Liver (tissue), 3 donors: Measurements from ENCODE around the gene L1TD1.

ENCODE experiments used
- FOXA1 ChIP-seq: IDR thresholded peaks from 2 replicates; pipeline ENCODE4 v1.6.1; 2016; ENCODE audit warnings: antibody characterized with exemption
- RAD21 ChIP-seq, 2 donors: IDR thresholded peaks; 2 replicates each; pipeline ENCODE4 v1.6.1; 2016; ENCODE audit warnings: antibody characterized with exemption in 2 of 2, mild to moderate bottlenecking in 2 of 2
- TF ChIP-seq, protein P1 (sequence below): fragments of 150-350 bp; IDR thresholded peaks from 2 replicates; pipeline ENCODE4 v1.5.1; 2017; ENCODE audit warnings: improper control_type of control experiment, low read depth, low read length; ENCODE audit not compliant: missing input control
- TF ChIP-seq, protein P2 (sequence below): IDR thresholded peaks from 2 replicates; pipeline ENCODE4 v1.6.1; 2016; ENCODE audit warnings: antibody characterized with exemption
- TF ChIP-seq, protein P3 (sequence below): IDR thresholded peaks from 2 replicates; pipeline ENCODE4 v1.6.1; 2016; ENCODE audit warnings: antibody characterized with exemption, mild to moderate bottlenecking
- TF ChIP-seq, protein P4 (sequence below): IDR thresholded peaks from 2 replicates; pipeline ENCODE4 v1.6.1; 2016; ENCODE audit warnings: antibody characterized with exemption
- donor health status: healthy.
- donor health status: healthy.

DNA sequence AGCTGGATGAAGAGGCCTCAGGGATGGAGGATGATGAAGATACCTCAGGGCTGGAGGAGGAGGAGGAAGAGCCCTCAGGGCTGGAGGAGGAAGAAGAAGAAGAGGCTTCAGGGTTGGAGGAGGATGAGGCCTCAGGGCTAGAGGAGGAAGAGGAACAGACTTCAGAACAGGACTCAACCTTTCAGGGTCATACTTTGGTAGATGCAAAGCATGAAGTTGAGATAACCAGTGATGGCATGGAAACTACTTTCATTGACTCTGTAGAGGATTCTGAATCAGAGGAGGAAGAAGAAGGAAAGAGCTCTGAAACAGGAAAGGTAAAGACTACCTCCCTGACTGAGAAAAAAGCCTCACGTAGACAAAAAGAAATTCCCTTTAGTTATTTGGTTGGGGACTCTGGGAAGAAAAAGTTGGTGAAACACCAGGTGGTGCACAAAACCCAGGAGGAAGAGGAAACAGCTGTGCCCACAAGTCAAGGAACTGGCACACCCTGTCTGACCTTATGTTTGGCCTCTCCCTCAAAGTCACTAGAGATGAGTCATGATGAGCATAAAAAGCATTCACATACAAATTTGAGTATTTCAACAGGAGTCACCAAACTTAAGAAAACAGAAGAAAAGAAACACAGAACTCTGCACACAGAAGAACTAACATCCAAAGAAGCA lies 15.4 kb downstream of the L1TD1 start:
- TF ChIP-seq, protein P1, sequence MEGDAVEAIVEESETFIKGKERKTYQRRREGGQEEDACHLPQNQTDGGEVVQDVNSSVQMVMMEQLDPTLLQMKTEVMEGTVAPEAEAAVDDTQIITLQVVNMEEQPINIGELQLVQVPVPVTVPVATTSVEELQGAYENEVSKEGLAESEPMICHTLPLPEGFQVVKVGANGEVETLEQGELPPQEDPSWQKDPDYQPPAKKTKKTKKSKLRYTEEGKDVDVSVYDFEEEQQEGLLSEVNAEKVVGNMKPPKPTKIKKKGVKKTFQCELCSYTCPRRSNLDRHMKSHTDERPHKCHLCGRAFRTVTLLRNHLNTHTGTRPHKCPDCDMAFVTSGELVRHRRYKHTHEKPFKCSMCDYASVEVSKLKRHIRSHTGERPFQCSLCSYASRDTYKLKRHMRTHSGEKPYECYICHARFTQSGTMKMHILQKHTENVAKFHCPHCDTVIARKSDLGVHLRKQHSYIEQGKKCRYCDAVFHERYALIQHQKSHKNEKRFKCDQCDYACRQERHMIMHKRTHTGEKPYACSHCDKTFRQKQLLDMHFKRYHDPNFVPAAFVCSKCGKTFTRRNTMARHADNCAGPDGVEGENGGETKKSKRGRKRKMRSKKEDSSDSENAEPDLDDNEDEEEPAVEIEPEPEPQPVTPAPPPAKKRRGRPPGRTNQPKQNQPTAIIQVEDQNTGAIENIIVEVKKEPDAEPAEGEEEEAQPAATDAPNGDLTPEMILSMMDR, result no peak
- TF ChIP-seq RAD21 (IDR thresholded peaks at IDR 0.05) (no peak), FOXA1 (no peak)
- TF ChIP-seq, protein P2, sequence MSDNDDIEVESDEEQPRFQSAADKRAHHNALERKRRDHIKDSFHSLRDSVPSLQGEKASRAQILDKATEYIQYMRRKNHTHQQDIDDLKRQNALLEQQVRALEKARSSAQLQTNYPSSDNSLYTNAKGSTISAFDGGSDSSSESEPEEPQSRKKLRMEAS, result no peak
- TF ChIP-seq, protein P3, sequence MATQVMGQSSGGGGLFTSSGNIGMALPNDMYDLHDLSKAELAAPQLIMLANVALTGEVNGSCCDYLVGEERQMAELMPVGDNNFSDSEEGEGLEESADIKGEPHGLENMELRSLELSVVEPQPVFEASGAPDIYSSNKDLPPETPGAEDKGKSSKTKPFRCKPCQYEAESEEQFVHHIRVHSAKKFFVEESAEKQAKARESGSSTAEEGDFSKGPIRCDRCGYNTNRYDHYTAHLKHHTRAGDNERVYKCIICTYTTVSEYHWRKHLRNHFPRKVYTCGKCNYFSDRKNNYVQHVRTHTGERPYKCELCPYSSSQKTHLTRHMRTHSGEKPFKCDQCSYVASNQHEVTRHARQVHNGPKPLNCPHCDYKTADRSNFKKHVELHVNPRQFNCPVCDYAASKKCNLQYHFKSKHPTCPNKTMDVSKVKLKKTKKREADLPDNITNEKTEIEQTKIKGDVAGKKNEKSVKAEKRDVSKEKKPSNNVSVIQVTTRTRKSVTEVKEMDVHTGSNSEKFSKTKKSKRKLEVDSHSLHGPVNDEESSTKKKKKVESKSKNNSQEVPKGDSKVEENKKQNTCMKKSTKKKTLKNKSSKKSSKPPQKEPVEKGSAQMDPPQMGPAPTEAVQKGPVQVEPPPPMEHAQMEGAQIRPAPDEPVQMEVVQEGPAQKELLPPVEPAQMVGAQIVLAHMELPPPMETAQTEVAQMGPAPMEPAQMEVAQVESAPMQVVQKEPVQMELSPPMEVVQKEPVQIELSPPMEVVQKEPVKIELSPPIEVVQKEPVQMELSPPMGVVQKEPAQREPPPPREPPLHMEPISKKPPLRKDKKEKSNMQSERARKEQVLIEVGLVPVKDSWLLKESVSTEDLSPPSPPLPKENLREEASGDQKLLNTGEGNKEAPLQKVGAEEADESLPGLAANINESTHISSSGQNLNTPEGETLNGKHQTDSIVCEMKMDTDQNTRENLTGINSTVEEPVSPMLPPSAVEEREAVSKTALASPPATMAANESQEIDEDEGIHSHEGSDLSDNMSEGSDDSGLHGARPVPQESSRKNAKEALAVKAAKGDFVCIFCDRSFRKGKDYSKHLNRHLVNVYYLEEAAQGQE, result no peak
- TF ChIP-seq, protein P4, sequence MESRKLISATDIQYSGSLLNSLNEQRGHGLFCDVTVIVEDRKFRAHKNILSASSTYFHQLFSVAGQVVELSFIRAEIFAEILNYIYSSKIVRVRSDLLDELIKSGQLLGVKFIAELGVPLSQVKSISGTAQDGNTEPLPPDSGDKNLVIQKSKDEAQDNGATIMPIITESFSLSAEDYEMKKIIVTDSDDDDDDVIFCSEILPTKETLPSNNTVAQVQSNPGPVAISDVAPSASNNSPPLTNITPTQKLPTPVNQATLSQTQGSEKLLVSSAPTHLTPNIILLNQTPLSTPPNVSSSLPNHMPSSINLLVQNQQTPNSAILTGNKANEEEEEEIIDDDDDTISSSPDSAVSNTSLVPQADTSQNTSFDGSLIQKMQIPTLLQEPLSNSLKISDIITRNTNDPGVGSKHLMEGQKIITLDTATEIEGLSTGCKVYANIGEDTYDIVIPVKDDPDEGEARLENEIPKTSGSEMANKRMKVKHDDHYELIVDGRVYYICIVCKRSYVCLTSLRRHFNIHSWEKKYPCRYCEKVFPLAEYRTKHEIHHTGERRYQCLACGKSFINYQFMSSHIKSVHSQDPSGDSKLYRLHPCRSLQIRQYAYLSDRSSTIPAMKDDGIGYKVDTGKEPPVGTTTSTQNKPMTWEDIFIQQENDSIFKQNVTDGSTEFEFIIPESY, result no peak
